SK-N-MC (cell line): ENCODE data around the gene COQ8B.
"Not testable (repeated sequence)": the region's sequence is repeated elsewhere in the genome, so short reads cannot be mapped to it uniquely, and the experiment has no call there.

Experiments used
- DNase-seq: peaks from one replicate; pipeline ENCODE4 v3.0.0-alpha.2; 2011; ENCODE audit warnings: low read depth, low spot score
- H3K27ac ChIP-seq: fragments of 200-600 bp; sonication (generic); 2 replicates; pipeline ENCODE4 v1.5.1; 2016; ENCODE audit warnings: mixed run types
- H3K36me3 ChIP-seq: fragments of 200-600 bp; sonication (generic); 2 replicates; pipeline ENCODE4 v1.6.1; 2017; ENCODE audit warnings: antibody characterized with exemption, low read length, mixed read lengths; ENCODE audit not compliant: insufficient read depth
- H3K4me3 ChIP-seq: fragments of 200-600 bp; sonication (generic); 2 replicates; pipeline ENCODE4 v1.5.1; 2016
- H3K9ac ChIP-seq: fragments of 200-600 bp; sonication (generic); 2 replicates; pipeline ENCODE4 v1.8.0; 2017; ENCODE audit warnings: mixed run types, mixed read lengths; ENCODE audit not compliant: insufficient read length
- H3K9me3 ChIP-seq: fragments of 200-600 bp; sonication (generic); 2 replicates; pipeline ENCODE4 v1.6.1; 2017; ENCODE audit warnings: low read depth, mild to moderate bottlenecking, antibody characterized with exemption, low read length, moderate library complexity, mixed read lengths
- EZH2 ChIP-seq: fragments of 200-600 bp; sonication (generic); IDR thresholded peaks from one replicate; pipeline ENCODE4 v1.6.1; 2017; ENCODE audit warnings: antibody characterized with exemption
- FOXP2 ChIP-seq: optimal IDR thresholded peaks from 2 replicates; pipeline ENCODE3; 2011; ENCODE audit warnings: mild to moderate bottlenecking, moderate library complexity; ENCODE audit not compliant: insufficient read depth; ENCODE audit errors: extremely low read length, control extremely low read depth
- POLR2AphosphoS5 ChIP-seq: IDR thresholded peaks from 2 replicates; pipeline ENCODE4 v1.6.1; 2012; ENCODE audit warnings: mild to moderate bottlenecking, low read depth, low read length, borderline replicate concordance

The COQ8B gene

GRCh38 chr19:40739030-40739839, 22.5 kb upstream of the COQ8B start:
- no peak for DNase-seq
- no peak overlapping the region for H3K4me3 ChIP-seq
- no peak overlapping the region for H3K9ac ChIP-seq
- H3K36me3 ChIP-seq = peaks cover 16% of the 10 kb centered on the region
- no peaks in the 10 kb centered on the region for H3K9me3 ChIP-seq
- TF ChIP-seq EZH2 = no peak
- TF ChIP-seq POLR2AphosphoS5 = no peak
- TF ChIP-seq FOXP2 = no peak
- no peak overlapping the region for H3K27ac ChIP-seq

- H3K9me3 ChIP-seq = no peaks in the 10 kb centered on the region
- DNase-seq = no peak
- H3K9ac ChIP-seq = no peak overlapping the region
- no peak overlapping the region for H3K4me3 ChIP-seq
- no peak for TF ChIP-seq EZH2
- no peak for TF ChIP-seq FOXP2
- no peak for TF ChIP-seq POLR2AphosphoS5
- H3K27ac ChIP-seq = no peak overlapping the region
- H3K36me3 ChIP-seq = peaks cover 26% of the 10 kb centered on the region
Observed at GRCh38 chr19:40737102-40737644, 20.5 kb upstream of the COQ8B start.

GRCh38 chr19:40736661-40737060, 20.0 kb upstream of the COQ8B start:
- no peaks in the 10 kb centered on the region for H3K9me3 ChIP-seq
- H3K36me3 ChIP-seq = peaks cover 26% of the 10 kb centered on the region
- no peak overlapping the region for H3K4me3 ChIP-seq
- DNase-seq = no peak
- no peak overlapping the region for H3K9ac ChIP-seq
- H3K27ac ChIP-seq = no peak overlapping the region
- TF ChIP-seq EZH2 = no peak
- TF ChIP-seq FOXP2 = no peak
- TF ChIP-seq POLR2AphosphoS5 = no peak

- H3K4me3 ChIP-seq = no peak overlapping the region
- no peaks in the 10 kb centered on the region for H3K9me3 ChIP-seq
- H3K36me3 ChIP-seq = peaks cover 35% of the 10 kb centered on the region
- TF ChIP-seq FOXP2 (no peak), POLR2AphosphoS5 (no peak), EZH2 (no peak)
- H3K9ac ChIP-seq = no peak overlapping the region
- no peak overlapping the region for H3K27ac ChIP-seq
- no peak for DNase-seq
Observed at GRCh38 chr19:40735013-40735771, 18.5 kb upstream of the COQ8B start.

DNA sequence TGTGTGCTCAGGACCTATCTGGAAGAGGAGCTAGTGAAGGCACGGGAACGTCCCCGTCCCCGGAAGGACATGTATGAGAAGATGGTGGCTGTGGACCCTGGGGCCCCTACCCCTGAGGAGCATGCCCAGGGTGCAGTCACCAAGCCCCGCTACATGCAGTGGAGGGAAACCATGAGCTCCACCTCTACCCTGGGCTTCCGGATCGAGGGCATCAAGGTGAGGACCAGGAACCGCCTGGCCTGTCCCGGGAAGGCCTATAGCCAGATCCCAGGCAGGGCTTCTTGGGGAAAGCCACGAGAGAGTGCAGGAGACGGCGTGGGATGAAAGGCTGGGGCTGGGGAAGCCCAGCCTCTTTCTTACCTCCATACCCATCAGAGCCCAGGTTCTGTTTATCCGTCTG, 16.5 kb upstream of the COQ8B start:
- DNase-seq = no peak
- no peaks in the 10 kb centered on the region for H3K9me3 ChIP-seq
- no peak overlapping the region for H3K27ac ChIP-seq
- peaks cover 35% of the 10 kb centered on the region for H3K36me3 ChIP-seq
- H3K9ac ChIP-seq = no peak overlapping the region
- H3K4me3 ChIP-seq = no peak overlapping the region
- TF ChIP-seq POLR2AphosphoS5 = no peak
- no peak for TF ChIP-seq EZH2
- no peak for TF ChIP-seq FOXP2

GRCh38 chr19:40732304-40732703, 15.6 kb upstream of the COQ8B start:
- not testable (repeated sequence) for H3K4me3 ChIP-seq, H3K9ac ChIP-seq, DNase-seq, H3K27ac ChIP-seq, H3K9me3 ChIP-seq
- H3K36me3 ChIP-seq = peaks cover 38% of the 10 kb centered on the region

- not testable (repeated sequence) for DNase-seq, H3K9ac ChIP-seq, H3K9me3 ChIP-seq, H3K27ac ChIP-seq, H3K4me3 ChIP-seq
- peaks cover 35% of the 10 kb centered on the region for H3K36me3 ChIP-seq
Observed at GRCh38 chr19:40730065-40730464, 13.4 kb upstream of the COQ8B start.

- no peak for DNase-seq
- Histone ChIP-seq H3K4me3 (no peak overlapping the region), H3K9me3 (no peaks in the 10 kb centered on the region), H3K36me3 (peaks cover 24% of the 10 kb centered on the region), H3K9ac (no peak overlapping the region), H3K27ac (no peak overlapping the region)
- no peak for TF ChIP-seq FOXP2
- TF ChIP-seq EZH2 = no peak
- TF ChIP-seq POLR2AphosphoS5 = no peak
Observed at GRCh38 chr19:40726279-40726678, 9.6 kb upstream of the COQ8B start.

GRCh38 chr19:40724855-40725254, 8.2 kb upstream of the COQ8B start:
- Histone ChIP-seq H3K27ac (no peak overlapping the region), H3K36me3 (peaks cover 15% of the 10 kb centered on the region), H3K9ac (no peak overlapping the region), H3K9me3 (no peaks in the 10 kb centered on the region), H3K4me3 (no peak overlapping the region)
- TF ChIP-seq EZH2 (no peak), FOXP2 (no peak), POLR2AphosphoS5 (no peak)
- no peak for DNase-seq
